Keratinocyte (primary cell): ENCODE data around the gene SFSWAP. TPM values are rescaled to one million over a fixed set of nuclear protein-coding genes. Genes with fewer than 3 reads are reported as not detected.

Experiments used
- DNase-seq: peaks from one replicate; pipeline ENCODE4 v3.0.0-alpha.2; 2011; ENCODE audit warnings: low read depth, missing footprints, low spot score
- FAIRE-seq: peaks from 2 replicates; lab custom pipeline; 2011; peaks lifted over from hg19 to GRCh38; lab: Jason Lieb, UNC
- H2AFZ ChIP-seq: 2 replicates; pipeline ENCODE4 v1.6.0; 2012; ENCODE audit warnings: low read length, control low read depth, inconsistent platforms; ENCODE audit not compliant: control insufficient read depth
- H3K27ac ChIP-seq: 2 replicates; pipeline ENCODE4 v1.5.1; 2011; ENCODE audit warnings: low read length; ENCODE audit not compliant: control insufficient read depth, insufficient read depth
- H3K27me3 ChIP-seq: 3 replicates; pipeline ENCODE4 v1.6.0; 2011; ENCODE audit warnings: low read length; ENCODE audit not compliant: control insufficient read depth, insufficient read depth; ENCODE audit errors: extremely low read depth
- H3K36me3 ChIP-seq, 2 experiments: 2 replicates in 1 of 2; 3 replicates in 1 of 2; pipeline ENCODE4 v1.5.1; 2011; ENCODE audit warnings: low read length in 2 of 2, mild to moderate bottlenecking in 1 of 2; ENCODE audit not compliant: control insufficient read depth in 2 of 2, insufficient read depth in 2 of 2; ENCODE audit errors: extremely low read depth in 1 of 2
- H3K4me1 ChIP-seq: 3 replicates; pipeline ENCODE4 v1.5.1; 2011; ENCODE audit warnings: low read length; ENCODE audit not compliant: control insufficient read depth, insufficient read depth; ENCODE audit errors: extremely low read depth
- H3K4me2 ChIP-seq: 3 replicates; pipeline ENCODE4 v1.6.0; 2011; ENCODE audit warnings: low read depth, low read length; ENCODE audit not compliant: control insufficient read depth, insufficient read depth; ENCODE audit errors: extremely low read depth
- H3K4me3 ChIP-seq, 3 experiments: fragments of 200-600 bp in 1 of 3; sonication (generic) in 1 of 3; 2 replicates in 2 of 3; 3 replicates in 1 of 3; pipeline ENCODE4 v1.5.1; 2011 to 2016; ENCODE audit warnings: low read length in 3 of 3, mild to moderate bottlenecking in 3 of 3, control low read depth in 2 of 3, inconsistent platforms in 1 of 3, low read depth in 1 of 3, mixed read lengths in 1 of 3, mixed run types in 1 of 3, moderate library complexity in 1 of 3; ENCODE audit not compliant: control insufficient read depth in 2 of 3, insufficient read depth in 2 of 3; ENCODE audit errors: extremely low read depth in 1 of 3
- H3K79me2 ChIP-seq: 2 replicates; pipeline ENCODE4 v1.6.0; 2012; ENCODE audit warnings: low read length; ENCODE audit not compliant: control insufficient read depth, insufficient read depth
- H3K9ac ChIP-seq: 3 replicates; pipeline ENCODE4 v1.6.0; 2011; ENCODE audit warnings: low read length; ENCODE audit not compliant: control insufficient read depth, insufficient read depth; ENCODE audit errors: extremely low read depth
- H3K9me1 ChIP-seq: 3 replicates; pipeline ENCODE4 v1.6.0; 2011; ENCODE audit warnings: low read length; ENCODE audit not compliant: control insufficient read depth, insufficient read depth; ENCODE audit errors: extremely low read depth
- H3K9me3 ChIP-seq: 2 replicates; pipeline ENCODE4 v1.5.1; 2012; ENCODE audit warnings: low read depth, low read length; ENCODE audit not compliant: control insufficient read depth
- H4K20me1 ChIP-seq: 3 replicates; pipeline ENCODE4 v1.6.0; 2011; ENCODE audit warnings: low read length; ENCODE audit not compliant: control insufficient read depth, insufficient read depth; ENCODE audit errors: extremely low read depth
- EZH2 ChIP-seq: IDR thresholded peaks from one replicate; pipeline ENCODE4 v1.6.1; 2012; ENCODE audit warnings: inconsistent platforms, mild to moderate bottlenecking, low read length, moderate library complexity
- dilution Hi-C: fragments of 300-500 bp; cut with MboI; formaldehyde crosslinking; loops from one replicate; pipeline ENCODE4 v1.7.0; 2020; ENCODE audit warnings: low sequenced_read_pairs; ENCODE audit not compliant: extremely low pct_ligation_motif_present
- polyA plus RNA-seq, 5 experiments: library from polyadenylated mRNA; depleted of rRNA in 3 of 5; stranded (reverse) in 3 of 5; stranded (forward) in 1 of 5; unstranded in 1 of 5; fragments of >200 nt; gene quantifications; 1 replicate in 1 of 5; 2 replicates in 3 of 5; 3 replicates in 1 of 5; pipeline versions ENCODE4 v1.2.1 to v1.2.3, GENCODE V29; 2011 to 2012; ENCODE audit warnings: missing spikeins in 2 of 5, low read depth in 1 of 5, low replicate concordance in 1 of 5
- TF ChIP-seq, protein P1 (sequence below), 3 experiments: IDR thresholded peaks in 1 of 3; conservative IDR thresholded peaks in 1 of 3; optimal IDR thresholded peaks in 1 of 3; 2 replicates in 2 of 3; 3 replicates in 1 of 3; pipeline versions ENCODE3 to v1.5.1; 2011; ENCODE audit warnings: low read length in 3 of 3, mild to moderate bottlenecking in 3 of 3, moderate library complexity in 2 of 3, control low read depth in 1 of 3, inconsistent platforms in 1 of 3; ENCODE audit not compliant: insufficient read depth in 2 of 3; ENCODE audit errors: extremely low read depth in 1 of 3

The SFSWAP gene
- polyA plus RNA-seq, 1 donor (not counting 4 experiments of a cell fraction or from before 2014, with no cell fraction given) = 13.1 TPM

DNA sequence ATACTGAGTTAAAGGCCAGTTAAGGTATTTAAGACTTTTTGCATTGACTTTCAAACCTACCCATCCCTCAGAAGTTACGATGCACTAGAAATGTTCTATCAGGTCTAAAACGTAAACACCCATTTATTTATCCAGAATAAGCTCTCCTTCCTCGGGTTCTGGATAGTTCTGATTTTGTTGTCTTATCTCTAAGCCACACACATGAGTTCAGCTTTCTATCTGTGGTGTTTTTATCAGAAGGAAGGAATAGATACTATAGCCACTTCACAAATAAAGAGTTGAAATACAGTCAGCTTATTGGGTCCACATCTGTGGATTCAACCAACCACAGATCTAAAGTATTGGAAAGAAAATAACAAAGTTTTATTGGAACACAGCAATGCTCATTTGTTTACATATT is 5.4 kb downstream of the SFSWAP start:
- no peak for TF ChIP-seq EZH2
- TF ChIP-seq, protein P1, sequence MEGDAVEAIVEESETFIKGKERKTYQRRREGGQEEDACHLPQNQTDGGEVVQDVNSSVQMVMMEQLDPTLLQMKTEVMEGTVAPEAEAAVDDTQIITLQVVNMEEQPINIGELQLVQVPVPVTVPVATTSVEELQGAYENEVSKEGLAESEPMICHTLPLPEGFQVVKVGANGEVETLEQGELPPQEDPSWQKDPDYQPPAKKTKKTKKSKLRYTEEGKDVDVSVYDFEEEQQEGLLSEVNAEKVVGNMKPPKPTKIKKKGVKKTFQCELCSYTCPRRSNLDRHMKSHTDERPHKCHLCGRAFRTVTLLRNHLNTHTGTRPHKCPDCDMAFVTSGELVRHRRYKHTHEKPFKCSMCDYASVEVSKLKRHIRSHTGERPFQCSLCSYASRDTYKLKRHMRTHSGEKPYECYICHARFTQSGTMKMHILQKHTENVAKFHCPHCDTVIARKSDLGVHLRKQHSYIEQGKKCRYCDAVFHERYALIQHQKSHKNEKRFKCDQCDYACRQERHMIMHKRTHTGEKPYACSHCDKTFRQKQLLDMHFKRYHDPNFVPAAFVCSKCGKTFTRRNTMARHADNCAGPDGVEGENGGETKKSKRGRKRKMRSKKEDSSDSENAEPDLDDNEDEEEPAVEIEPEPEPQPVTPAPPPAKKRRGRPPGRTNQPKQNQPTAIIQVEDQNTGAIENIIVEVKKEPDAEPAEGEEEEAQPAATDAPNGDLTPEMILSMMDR (optimal IDR thresholded peaks at IDR 0.05 in 1 of 3, IDR thresholded peaks at IDR 0.05 in 1 of 3, conservative IDR thresholded peaks at IDR 0.05 in 1 of 3; ENCODE audit: extremely low read depth in 1 of 3, insufficient read depth in 2 of 3, low read length in 3 of 3) = no peak
- no peak overlapping the region for H3K9ac ChIP-seq
- no peaks in the 10 kb centered on the region for H3K9me1 ChIP-seq
- peaks cover 2% of the 10 kb centered on the region for H3K9me3 ChIP-seq
- dilution Hi-C loops = no loop called here
- no peaks in the 10 kb centered on the region for H3K27me3 ChIP-seq
- DNase-seq (no peak), FAIRE-seq (no peak)
- H3K36me3 ChIP-seq = peaks cover 25 to 47% of the 10 kb centered on the region in 2 experiments
- H4K20me1 ChIP-seq = no peaks in the 10 kb centered on the region
- H3K27ac ChIP-seq = no peak overlapping the region
- peaks cover 11% of the 10 kb centered on the region for H3K4me1 ChIP-seq
- H3K4me3 ChIP-seq = no peak overlapping the region
- peaks cover 35% of the 10 kb centered on the region for H3K79me2 ChIP-seq
- H3K4me2 ChIP-seq = no peak overlapping the region
- no peak overlapping the region for H2AFZ ChIP-seq

DNA sequence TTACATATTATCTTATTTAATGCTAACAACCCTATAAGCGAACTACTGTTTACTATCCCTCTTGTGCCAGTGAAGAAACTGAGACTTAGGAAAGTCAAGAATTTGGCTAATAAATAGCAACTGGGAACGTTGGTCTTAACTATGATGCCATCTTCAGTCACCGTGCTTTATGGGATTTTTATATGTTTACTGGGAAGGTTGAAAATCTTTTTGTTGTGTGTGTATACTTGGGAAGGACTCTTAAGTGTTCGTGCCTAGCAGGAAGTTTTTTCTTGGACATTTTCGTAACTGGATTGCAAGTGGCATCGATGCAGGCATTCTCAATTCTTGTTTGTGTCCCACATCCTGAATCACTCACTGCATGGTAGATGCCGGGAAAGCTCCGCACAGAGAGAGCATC is 9.4 kb downstream of the SFSWAP start:
- H3K4me2 ChIP-seq = no peak overlapping the region

More for the DNA sequence above, 9.4 kb downstream of the SFSWAP start:
- Histone ChIP-seq H3K9me1 (no peaks in the 10 kb centered on the region), H4K20me1 (no peaks in the 10 kb centered on the region), H2AFZ (no peak overlapping the region), H3K4me3 (no peak overlapping the region), H3K27ac (no peak overlapping the region), H3K27me3 (no peaks in the 10 kb centered on the region), H3K9ac (no peak overlapping the region), H3K4me1 (no peaks in the 10 kb centered on the region), H3K36me3 (peaks cover 28 to 46% of the 10 kb centered on the region in 2 experiments), H3K79me2 (peaks cover 42% of the 10 kb centered on the region), H3K9me3 (peaks cover 2% of the 10 kb centered on the region)
- dilution Hi-C loops = no loop called here
- DNase-seq (no peak), FAIRE-seq (no peak)
- no peak for TF ChIP-seq EZH2
- TF ChIP-seq, protein P1 (optimal IDR thresholded peaks at IDR 0.05 in 1 of 3, IDR thresholded peaks at IDR 0.05 in 1 of 3, conservative IDR thresholded peaks at IDR 0.05 in 1 of 3; ENCODE audit: extremely low read depth in 1 of 3, insufficient read depth in 2 of 3, low read length in 3 of 3) = no peak
